CD4-positive, alpha-beta T cell treated with Interleukin-12 subunit alpha and Interleukin-12 subunit beta, for 1 hour (primary cell): ENCODE results near the gene SERPINH1.

Source experiments
- DNase-seq: peaks from one replicate; pipeline ENCODE4 v3.0.0-alpha.2; 2020

Gene SERPINH1

DNA sequence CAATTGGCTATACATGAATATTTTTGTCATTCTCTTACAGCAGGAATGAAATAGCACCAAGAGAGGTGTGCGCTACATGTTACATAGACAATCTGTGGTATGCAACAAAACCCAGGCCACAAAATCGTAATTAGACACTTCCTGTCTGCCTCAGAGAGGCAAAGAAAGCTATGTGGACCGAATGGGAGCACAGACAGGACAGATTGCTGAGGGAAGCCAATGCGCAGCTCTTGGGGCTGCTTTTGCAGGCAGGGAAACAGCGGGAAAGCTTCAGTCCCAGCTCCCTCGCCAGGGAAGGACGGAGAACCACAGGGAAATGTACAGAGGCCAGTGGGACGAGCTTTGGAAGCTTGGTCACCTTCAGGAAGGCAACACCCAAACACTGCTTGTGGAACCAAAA is 40.9 kb downstream of the SERPINH1 start:
- no peak for DNase-seq

DNA sequence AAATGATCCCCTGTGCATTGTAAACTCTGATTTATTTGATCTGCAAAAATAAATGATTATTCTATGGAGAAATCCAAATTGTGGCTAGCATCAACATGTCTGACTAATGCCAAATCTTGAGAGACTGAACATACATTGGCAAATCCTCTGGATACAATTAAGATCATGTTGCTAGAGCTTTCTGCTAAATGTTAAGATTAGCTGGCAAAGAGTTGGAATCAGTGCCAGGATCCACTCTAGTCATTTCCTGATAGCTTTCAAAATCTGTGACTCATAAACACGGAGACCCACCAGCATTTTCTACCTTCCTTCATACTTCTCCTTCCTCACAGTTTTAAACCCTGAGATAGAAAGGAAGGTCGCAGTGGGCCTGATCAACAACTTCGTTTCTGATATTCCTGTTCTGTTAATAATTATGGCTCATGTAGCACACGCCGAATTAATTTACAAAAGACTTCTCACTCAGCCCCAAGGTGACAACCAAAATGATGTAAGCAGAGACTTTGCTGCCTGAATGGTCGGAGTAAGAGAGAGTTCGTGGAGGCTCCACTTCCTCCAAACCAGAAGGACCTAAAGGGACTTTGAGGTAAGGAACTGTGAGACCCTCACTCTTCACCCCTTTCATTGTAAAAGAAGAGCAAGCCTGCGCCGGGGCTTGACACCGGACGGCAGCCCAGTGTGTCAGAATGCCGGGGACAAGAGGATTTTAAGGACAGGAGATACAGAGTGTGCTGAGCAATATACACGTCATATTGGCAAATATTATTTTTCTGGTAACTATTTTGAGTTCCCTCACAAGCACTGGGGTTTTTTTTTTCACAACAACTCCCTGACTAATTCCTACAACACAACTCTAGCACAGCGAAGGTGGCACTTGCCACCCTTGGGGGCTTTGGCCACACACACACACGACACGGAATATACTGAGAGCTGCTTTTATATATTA is 42.0 kb downstream of the SERPINH1 start:
- DNase-seq, result no peak

DNA sequence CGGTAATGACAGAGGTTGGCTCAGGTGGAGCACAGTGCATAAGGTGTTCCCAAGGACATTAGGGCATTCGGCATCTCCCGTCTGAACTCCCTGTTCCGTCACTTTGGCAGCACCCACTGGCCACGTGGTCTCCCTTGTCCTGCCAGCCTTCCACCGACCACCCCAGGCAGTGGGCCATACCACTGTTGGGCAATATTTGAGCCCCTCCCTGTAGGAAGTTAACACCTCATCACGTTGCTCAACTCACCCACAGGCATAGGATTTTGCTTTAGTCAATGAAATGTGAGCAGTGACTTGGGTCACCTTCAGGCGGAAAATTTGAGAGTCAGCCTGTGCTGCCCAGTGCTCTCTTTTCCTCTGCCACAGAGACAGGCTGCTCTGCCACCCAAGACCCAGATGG is 44.0 kb downstream of the SERPINH1 start:
- DNase-seq, result no peak

DNA sequence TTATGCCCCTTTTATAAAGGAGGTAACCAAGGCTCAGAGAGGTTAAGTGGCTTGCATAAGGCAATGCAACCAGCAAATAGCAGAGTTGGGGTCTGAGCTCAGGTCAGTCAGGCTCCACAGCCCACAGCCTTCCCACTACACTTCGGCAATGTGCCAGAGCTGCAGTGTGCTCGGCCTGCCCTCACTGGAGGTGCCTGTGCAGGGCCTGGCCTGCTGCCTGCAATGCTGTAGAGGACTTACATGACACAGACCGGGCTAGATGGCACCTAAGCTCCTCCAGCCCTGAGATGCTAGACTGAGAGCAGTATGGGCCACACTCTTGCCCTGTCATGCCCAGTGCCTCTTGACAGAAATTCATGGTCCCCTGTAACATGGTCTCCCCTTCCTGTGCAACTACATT is 49.8 kb downstream of the SERPINH1 start:
- DNase-seq, result no peak

DNA sequence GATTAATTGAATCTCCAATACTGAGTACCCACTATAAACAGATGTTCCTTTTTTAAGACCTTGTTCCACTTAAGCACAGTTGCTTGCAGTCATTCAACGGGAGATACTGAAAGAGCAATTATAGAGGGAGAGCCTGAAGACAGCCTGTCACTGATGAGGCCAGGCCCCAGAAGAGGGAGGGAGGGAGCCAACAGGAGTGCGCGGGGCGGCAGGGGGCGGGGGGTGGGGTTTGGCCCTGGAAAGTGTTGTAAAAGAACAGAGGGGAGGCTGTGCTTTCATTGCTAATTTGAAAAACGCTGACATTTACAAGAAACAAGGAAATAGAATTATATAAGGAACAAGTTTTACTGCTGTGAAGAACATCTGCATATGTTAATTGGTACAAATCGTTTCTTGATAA is 53.7 kb downstream of the SERPINH1 start:
- DNase-seq, result no peak

DNA sequence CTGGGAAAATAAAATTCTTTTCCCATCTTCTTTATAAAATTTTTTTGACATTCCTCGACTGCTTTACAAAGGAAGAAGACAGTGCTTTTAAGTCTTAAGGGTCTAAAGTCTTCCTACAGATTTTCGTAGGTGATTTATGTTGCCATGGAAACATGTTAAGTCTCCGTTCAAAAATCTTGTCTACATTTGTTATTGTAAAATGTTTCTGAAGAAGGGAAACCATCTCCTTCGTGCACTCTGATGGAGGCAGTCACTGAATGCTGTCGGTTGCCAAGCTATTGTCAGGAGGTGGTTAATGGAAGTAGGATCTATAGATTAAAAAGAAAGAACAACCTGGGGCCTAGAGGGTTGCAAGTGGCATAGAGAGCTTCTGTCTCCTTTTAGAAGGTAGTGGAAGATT is 54.2 kb downstream of the SERPINH1 start:
- no peak for DNase-seq
